IPS-15b (cell line): ENCODE measurements around the gene TANGO2.

ENCODE experiments used
- H3K27me3 ChIP-seq: one replicate; pipeline ENCODE4 v1.6.1; 2013; ENCODE audit warnings: low read length; ENCODE audit not compliant: control insufficient read depth, insufficient read depth
- H3K36me3 ChIP-seq: one replicate; pipeline ENCODE4 v1.6.1; 2013; ENCODE audit warnings: low read length; ENCODE audit not compliant: control insufficient read depth, insufficient read depth
- H3K4me1 ChIP-seq: one replicate; pipeline ENCODE4 v1.6.1; 2013; ENCODE audit warnings: mild to moderate bottlenecking, low read length; ENCODE audit not compliant: control insufficient read depth, insufficient read depth
- H3K4me3 ChIP-seq: one replicate; pipeline ENCODE4 v1.5.1; 2013; ENCODE audit warnings: low read depth, low read length
- H3K9ac ChIP-seq: one replicate; pipeline ENCODE4 v1.6.1; 2013; ENCODE audit warnings: low read depth, mild to moderate bottlenecking, low read length
- H3K9me3 ChIP-seq: one replicate; pipeline ENCODE4 v1.6.1; 2013; ENCODE audit warnings: mild to moderate bottlenecking, low read length; ENCODE audit not compliant: control insufficient read depth, insufficient read depth

TANGO2 gene

DNA sequence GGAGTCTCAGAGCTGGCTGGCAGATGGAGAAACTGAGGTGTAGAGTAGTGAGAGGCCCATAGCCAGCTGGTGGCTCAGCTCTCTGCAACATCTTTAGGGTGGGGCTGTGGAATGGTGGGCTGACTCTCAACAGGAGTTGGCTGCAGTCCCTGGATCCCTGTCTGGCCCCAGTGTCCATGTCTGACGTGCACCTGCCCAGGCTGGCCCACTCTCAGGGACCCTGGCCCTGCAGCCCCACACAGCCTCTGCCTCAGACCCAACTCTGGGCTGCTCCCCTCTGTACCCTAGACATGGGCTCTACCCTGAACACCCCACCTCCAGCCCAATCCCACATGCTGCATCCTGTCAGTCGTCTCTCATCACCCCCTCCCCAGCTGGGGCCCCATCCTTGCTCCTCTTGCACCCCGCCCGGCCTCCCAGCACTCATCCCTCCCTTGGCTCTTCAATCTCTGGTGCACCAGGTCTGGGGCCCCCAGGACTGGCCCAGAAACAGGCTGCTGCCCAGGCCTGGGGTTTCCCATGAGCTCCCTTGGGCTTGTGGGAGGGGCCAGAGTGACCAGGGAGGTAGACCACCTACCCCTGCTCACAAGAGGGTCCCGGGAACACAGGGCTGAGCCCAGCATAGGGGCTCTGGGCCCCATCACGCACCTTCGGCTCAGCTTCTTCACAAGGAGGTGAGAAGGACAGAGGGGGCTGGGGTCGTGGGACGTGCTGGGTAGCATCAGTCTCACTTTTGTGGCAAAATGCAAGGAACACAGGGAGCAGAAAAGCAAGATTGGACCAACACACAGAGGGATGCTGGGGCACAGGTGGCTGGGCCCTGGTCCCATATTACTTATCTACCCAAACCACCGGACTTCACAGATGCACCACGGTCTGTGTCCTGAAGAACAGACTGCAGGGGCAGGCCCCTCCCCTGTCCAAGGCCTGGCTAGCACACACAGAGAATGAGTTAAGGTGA is 35.8 kb upstream of the TANGO2 start:
- H3K9me3 ChIP-seq = no peaks in the 10 kb centered on the region

DNA sequence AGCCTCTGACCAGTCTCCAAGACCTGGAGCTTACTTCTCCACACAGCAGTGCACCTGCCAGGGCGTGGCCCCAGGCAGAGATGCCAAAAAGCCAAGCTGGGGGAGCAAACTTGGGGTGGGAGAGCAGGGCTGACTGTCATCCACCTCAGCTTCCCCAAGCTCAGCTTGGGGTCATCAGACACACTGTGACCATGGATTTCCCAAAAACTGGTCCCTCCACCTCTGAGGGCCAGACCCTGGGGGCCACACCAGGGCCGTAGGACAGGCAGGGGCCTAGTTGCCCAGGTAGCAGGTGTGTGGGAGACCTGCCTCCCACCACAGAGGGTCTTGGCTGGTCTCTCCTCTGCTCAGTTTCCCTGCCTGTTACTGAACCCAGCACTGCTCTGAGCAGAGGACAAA is 34.9 kb upstream of the TANGO2 start:
- Histone ChIP-seq H3K36me3 (peaks cover 7% of the 10 kb centered on the region), H3K4me3 (peak overlapping the region; percentile 72), H3K9ac (peak overlapping the region; percentile 37), H3K9me3 (no peaks in the 10 kb centered on the region), H3K4me1 (peaks cover 4% of the 10 kb centered on the region), H3K27me3 (no peaks in the 10 kb centered on the region)

More for the DNA sequence above, 35.8 kb upstream of the TANGO2 start:
- Histone ChIP-seq H3K4me3 (no peak overlapping the region), H3K36me3 (peaks cover 16% of the 10 kb centered on the region), H3K4me1 (peaks cover 4% of the 10 kb centered on the region), H3K9ac (no peak overlapping the region), H3K27me3 (no peaks in the 10 kb centered on the region)

DNA sequence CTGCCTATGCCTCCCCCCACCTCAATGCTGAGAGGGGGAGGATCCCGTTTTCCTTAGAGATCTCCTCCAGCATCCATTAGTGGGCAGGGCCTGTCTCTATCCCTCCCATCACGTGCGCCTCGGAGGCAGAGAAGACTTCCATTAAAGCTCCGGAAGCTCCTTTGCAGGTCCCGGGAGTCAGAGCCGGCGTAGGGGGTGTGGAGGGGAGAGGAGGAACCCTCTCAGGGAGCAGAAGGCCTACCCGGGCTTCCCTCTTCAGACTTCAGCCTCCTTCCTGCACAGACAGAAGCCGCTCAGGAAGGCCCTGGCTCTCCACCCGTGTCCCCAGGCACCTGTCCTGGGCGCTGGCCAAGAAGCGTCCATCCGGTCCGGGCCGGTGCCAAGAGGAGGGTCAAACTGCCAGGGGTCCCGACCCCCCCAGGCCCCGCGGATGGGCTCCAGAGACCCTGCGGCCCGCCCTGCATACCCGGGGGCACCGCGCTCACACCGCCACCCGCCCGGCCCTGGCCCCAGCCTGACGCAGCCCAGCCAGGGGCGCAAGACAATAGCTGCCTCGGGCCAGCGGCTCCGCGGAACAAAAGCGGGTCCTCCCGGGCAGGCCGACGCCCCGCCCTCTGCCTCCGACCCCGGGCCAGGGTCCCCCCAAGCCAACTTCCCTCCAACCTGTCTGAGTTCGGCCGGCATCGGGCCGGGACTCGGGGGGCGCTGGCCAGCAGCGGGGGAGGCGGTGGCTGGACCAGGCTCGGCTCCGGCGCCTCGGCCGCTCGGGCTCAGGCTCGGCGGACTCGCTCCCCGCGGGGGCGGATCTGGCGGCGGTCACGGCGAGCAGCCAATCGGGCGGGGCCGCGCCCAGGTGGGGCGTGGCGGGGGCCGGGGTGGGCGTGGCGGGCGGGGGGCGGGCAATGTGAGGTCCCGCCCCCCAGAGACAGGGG is 34.2 kb upstream of the TANGO2 start:
- Histone ChIP-seq H3K27me3 (no peaks in the 10 kb centered on the region), H3K9me3 (no peaks in the 10 kb centered on the region), H3K9ac (peak overlapping the region; percentile 47), H3K36me3 (peaks cover 5% of the 10 kb centered on the region), H3K4me1 (peaks cover 4% of the 10 kb centered on the region), H3K4me3 (peak overlapping the region; percentile 72)

DNA sequence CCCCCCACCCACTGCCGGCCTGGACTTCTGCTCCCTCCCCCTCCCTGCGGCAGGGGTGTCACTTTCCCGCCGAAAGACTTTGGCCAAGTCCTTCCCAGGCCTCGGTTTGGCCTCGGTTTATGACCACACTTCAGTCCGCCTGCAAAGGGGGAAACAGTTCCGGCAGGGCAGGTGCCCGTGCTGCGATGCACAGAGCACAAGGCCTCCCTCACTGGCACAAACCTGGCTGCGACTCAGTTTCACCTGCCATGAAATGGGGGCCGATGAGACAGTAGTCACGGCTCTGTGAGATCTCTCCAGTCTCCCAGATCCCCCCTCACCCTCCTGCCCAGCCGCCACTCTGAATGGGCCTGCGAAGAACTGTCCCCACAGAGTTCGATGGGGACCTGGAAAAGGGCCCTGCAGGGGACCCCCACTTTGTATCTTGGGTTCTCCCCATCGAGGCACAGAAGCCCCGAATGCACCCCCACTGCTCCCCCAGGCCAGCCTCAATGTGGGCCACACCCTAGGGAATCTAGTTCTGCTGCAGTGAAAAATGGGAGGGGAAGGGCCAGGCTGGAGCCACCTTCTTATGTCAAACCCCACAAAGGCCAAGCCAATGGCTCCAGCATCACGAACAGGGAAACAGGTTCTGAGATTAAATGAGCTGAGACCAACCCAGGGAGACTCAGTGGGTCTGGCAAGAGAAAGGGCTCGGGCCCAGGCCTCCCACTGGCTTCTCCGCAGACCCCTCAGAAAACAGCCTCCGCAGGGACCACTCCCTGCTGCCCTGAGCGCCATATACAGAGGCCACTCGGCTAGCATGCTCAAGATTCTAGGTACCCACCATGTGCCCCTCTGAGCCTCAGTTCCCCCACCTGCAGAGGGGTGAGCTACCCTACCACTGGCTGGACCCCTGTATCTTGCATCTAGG is 33.3 kb upstream of the TANGO2 start:
- H3K27me3 ChIP-seq = no peaks in the 10 kb centered on the region
- H3K9me3 ChIP-seq = no peaks in the 10 kb centered on the region
- peaks cover 3% of the 10 kb centered on the region for H3K36me3 ChIP-seq
- H3K4me1 ChIP-seq = peaks cover 4% of the 10 kb centered on the region
- peak overlapping the region; percentile 35 for H3K4me3 ChIP-seq
- H3K9ac ChIP-seq = no peak overlapping the region

DNA sequence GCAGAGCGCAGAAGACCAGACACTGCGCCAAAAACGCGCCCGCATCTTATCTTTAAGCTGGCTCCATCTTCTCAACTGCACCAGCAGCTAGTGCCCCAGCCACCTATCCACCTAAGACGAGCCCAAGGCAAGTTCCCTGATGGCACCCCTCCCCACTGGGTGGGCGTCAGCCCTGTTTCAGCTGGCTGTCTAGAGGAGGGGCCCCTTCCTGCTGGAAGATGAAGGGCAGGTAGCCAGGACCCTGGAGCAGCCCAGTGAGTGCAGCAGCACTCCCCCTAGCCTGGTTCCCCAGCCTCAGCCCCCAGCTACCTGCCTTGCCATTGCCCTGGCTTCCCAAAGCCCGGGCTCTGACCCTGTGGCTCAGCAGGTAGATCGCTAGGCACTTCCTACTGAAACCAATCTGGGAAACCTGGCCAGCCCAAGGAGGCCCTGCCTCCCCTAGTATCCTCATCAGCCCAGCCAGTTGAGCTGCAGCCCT is 32.5 kb upstream of the TANGO2 start:
- Histone ChIP-seq H3K9me3 (no peaks in the 10 kb centered on the region), H3K36me3 (peaks cover 3% of the 10 kb centered on the region), H3K4me3 (no peak overlapping the region), H3K27me3 (no peaks in the 10 kb centered on the region), H3K9ac (no peak overlapping the region), H3K4me1 (peaks cover 4% of the 10 kb centered on the region)

DNA sequence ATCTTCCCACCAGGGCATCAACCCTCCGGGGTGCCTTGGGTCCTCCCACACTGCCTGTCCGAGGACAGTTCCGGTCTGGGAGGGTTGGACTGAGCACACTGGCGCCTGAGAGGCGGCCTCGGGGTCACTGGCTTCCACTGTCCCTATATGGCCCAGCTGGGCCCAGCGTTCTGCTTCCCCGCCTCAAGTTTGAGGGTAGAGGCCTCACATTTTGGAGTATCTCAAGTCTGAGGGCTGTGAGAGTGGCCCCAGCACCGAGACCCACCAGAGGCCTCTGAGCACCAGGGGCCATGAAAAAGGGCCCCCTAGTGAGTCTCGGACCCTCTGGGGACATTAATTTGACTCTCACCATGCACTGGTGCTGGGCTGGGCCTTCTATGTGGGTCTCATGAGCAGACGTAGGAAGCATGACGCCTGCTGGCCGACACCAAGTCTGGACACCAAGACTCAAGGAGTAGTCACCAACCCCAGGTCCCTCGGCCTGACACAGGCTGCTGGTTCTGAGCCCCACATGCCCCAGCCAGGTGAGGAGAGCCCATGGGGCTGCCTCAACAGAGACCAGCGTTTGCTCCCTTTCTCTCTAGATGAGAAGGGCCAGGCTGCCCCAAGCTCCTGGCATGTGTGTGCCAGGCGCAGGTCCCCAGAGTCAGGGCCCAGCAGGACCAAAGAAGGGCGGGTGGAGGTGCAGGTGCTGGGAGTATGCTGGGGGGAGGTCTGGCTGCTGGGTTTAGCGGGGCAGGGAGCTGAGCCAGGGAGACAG is 31.8 kb upstream of the TANGO2 start:
- Histone ChIP-seq H3K36me3 (peaks cover 3% of the 10 kb centered on the region), H3K9me3 (no peaks in the 10 kb centered on the region), H3K4me3 (no peak overlapping the region), H3K27me3 (no peaks in the 10 kb centered on the region), H3K9ac (no peak overlapping the region), H3K4me1 (peaks cover 4% of the 10 kb centered on the region)

DNA sequence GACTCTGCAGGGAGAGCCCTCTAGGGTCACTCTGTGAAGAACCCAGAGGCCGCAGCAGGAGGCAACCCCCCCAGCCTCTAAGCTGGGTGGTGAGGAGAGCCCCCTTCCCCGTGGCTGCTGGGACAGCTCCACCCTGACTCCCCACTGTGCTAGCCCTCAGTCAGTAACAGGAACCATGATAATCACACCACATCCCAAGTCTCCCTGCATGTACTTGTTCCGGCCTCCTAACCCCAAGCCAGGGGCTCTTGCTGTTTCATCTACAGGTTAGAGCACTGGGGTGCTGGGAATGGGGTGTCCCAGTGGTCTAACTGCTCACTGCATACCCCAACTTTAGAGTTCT is 31.2 kb upstream of the TANGO2 start:
- H3K9ac ChIP-seq = no peak overlapping the region
- H3K4me1 ChIP-seq = peaks cover 4% of the 10 kb centered on the region

DNA sequence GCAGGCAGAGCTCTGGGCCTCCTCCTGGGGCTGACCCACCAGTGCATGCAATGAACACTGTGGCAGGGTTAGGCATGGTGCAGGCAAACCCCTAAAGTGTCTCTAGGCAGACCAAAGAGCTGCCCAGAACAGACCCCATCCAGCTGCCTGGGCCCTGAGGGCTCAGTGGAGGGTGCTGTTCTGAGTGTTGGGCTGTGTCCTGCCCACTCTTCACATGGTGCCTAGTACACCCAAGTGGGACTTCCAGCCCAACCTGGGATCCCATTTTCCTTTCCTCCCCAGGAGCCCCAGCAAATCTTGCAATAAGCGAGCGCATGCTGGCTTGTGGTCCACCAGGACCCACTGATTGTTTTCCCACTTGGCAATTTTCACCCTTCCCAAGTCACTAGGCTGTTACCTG is 30.7 kb upstream of the TANGO2 start:
- peaks cover 4% of the 10 kb centered on the region for H3K4me1 ChIP-seq
- H3K9ac ChIP-seq = no peak overlapping the region
- H3K9me3 ChIP-seq = no peaks in the 10 kb centered on the region
- H3K4me3 ChIP-seq = no peak overlapping the region
- H3K36me3 ChIP-seq = peaks cover 3% of the 10 kb centered on the region
- no peaks in the 10 kb centered on the region for H3K27me3 ChIP-seq

More for the DNA sequence above, 31.2 kb upstream of the TANGO2 start:
- Histone ChIP-seq H3K27me3 (no peaks in the 10 kb centered on the region), H3K9me3 (no peaks in the 10 kb centered on the region), H3K36me3 (peaks cover 3% of the 10 kb centered on the region), H3K4me3 (no peak overlapping the region)

DNA sequence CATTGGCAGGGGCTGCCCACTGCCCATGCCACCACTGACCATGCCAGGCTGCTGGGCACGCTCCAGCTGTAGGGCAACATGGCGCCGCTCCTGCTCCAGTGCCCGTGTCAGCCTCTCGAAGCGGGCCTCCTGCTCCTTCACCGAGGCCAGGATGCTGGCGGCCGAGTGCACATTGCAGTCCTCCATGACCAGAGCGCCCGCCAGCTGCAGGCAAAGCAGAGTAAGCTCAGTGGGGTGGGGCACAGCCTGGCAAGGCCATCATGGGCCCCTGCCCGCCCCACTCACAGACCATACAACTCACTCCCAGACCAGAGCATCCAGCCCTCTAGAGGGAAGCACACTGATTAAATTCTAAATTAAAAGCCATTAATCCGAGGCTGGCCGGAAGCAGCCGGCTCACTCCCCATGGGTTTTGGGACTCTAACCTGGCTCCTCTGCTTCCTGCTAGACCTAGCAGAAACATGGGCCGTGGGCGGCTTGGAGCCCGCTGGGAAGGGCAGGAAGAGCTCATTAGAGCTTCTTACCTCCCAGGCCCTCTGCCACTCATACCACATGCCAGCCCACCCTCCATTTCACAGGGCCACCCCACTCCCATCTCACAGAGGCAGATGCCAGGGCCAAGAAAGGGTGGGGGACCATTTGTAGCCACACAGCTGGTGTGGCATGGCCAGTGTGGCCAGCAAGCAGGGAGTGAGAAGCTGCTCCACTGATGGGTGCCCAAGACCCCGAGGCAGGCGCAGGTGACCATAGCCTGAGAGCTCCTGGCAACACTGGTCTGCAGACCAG is 30.1 kb upstream of the TANGO2 start:
- Histone ChIP-seq H3K27me3 (no peaks in the 10 kb centered on the region), H3K4me1 (peaks cover 4% of the 10 kb centered on the region), H3K4me3 (no peak overlapping the region), H3K9me3 (no peaks in the 10 kb centered on the region), H3K9ac (no peak overlapping the region), H3K36me3 (peaks cover 3% of the 10 kb centered on the region)

DNA sequence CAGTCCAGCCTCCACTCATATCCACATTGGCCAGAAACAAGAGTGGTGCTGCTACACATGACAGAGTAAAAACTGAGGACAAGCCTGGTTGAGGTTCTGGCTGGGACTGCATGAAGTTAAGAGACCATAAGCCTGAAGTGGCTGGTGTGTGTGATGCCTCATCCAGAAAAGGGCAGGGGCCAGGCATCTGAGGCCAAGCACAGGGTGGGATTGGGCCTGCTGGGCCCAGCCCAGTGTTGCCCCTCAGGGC is 29.6 kb upstream of the TANGO2 start:
- no peaks in the 10 kb centered on the region for H3K27me3 ChIP-seq
- no peaks in the 10 kb centered on the region for H3K4me1 ChIP-seq
- H3K9ac ChIP-seq = no peak overlapping the region

More for the DNA sequence above, 29.6 kb upstream of the TANGO2 start:
- no peaks in the 10 kb centered on the region for H3K36me3 ChIP-seq
- no peak overlapping the region for H3K4me3 ChIP-seq
- H3K9me3 ChIP-seq = no peaks in the 10 kb centered on the region
